Colonic mucosa (tissue), 4 donors: Measurements from ENCODE around the gene PTGES3L. TPM values are rescaled to one million over a fixed set of nuclear protein-coding genes. Genes with fewer than 3 reads are reported as not detected.
A peak's percentile ranks its signal among the peaks of the same experiment; 100 is the strongest.

Experiments
- DNase-seq: peaks from one replicate; pipeline ENCODE4 v3.0.0-alpha.2; 2020
- H3K27ac ChIP-seq: fragments of 200-600 bp; one replicate; pipeline ENCODE4 v1.8.0; 2021
- H3K27me3 ChIP-seq: fragments of 200-600 bp; one replicate; pipeline ENCODE4 v1.8.0; 2021
- H3K36me3 ChIP-seq: fragments of 200-600 bp; one replicate; pipeline ENCODE4 v1.8.0; 2021
- H3K4me1 ChIP-seq: fragments of 200-600 bp; one replicate; pipeline ENCODE4 v1.8.0; 2021; ENCODE audit warnings: mild to moderate bottlenecking
- H3K4me3 ChIP-seq: fragments of 200-600 bp; one replicate; pipeline ENCODE4 v1.8.0; 2021
- H3K9ac ChIP-seq, 2 donors: one replicate each; pipeline ENCODE4 v1.7.0; 2013; ENCODE audit warnings: control low read depth in 2 of 2, low read depth in 2 of 2, low read length in 2 of 2
- H3K9me3 ChIP-seq: fragments of 200-600 bp; one replicate; pipeline ENCODE4 v1.8.0; 2021
- intact Hi-C: fragments of 100-400 bp; cut with DNase I; formaldehyde crosslinking; loops from one replicate; pipeline ENCODE4 v1.14.1; 2022
- total RNA-seq, 2 donors: library from RNA; stranded (reverse); fragmentation: NEBNext Ultra II Directional in 1 of 2; extraction: Animal tissue kit (Norgen Biotek cat#: 25700) in 1 of 2; gene quantifications; one replicate each; pipeline ENCODE4 v1.2.1, GENCODE V29; 2021
- TF ChIP-seq, protein P1 (sequence below): fragments of 200-600 bp; IDR thresholded peaks from one replicate; pipeline ENCODE4 v1.8.0; 2022; ENCODE audit warnings: antibody characterized with exemption, mild to moderate bottlenecking
- donor health status: healthy.
- donor health status: DM: no; HTN: no; CAD: no.
- donor health status: DM: no; HTN: no; CAD: no.

Gene PTGES3L
- total RNA-seq, 2 donors from 2014 or later: 1.5 to 2.4 TPM

- no peak overlapping the region for H3K9ac ChIP-seq
- TF ChIP-seq, protein P1, sequence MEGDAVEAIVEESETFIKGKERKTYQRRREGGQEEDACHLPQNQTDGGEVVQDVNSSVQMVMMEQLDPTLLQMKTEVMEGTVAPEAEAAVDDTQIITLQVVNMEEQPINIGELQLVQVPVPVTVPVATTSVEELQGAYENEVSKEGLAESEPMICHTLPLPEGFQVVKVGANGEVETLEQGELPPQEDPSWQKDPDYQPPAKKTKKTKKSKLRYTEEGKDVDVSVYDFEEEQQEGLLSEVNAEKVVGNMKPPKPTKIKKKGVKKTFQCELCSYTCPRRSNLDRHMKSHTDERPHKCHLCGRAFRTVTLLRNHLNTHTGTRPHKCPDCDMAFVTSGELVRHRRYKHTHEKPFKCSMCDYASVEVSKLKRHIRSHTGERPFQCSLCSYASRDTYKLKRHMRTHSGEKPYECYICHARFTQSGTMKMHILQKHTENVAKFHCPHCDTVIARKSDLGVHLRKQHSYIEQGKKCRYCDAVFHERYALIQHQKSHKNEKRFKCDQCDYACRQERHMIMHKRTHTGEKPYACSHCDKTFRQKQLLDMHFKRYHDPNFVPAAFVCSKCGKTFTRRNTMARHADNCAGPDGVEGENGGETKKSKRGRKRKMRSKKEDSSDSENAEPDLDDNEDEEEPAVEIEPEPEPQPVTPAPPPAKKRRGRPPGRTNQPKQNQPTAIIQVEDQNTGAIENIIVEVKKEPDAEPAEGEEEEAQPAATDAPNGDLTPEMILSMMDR: no peak
- no peaks in the 10 kb centered on the region for H3K27me3 ChIP-seq
- no peak overlapping the region for H3K27ac ChIP-seq
- no peak for DNase-seq
- no peaks in the 10 kb centered on the region for H3K4me1 ChIP-seq
- no peaks in the 10 kb centered on the region for H3K9me3 ChIP-seq
- no peak overlapping the region for H3K4me3 ChIP-seq
- intact Hi-C loops: no loop called here
- H3K36me3 ChIP-seq: no peaks in the 10 kb centered on the region
These were observed 8.3 kb downstream of the PTGES3L start for GRCh38 chr17:42971589-42971988.

GRCh38 chr17:42969001-42969581 lies 10.8 kb downstream of the PTGES3L start:
- TF ChIP-seq, protein P1: no peak
- no peak for DNase-seq
- intact Hi-C loops: no loop called here
- H3K4me3 ChIP-seq: no peak overlapping the region
- no peaks in the 10 kb centered on the region for H3K36me3 ChIP-seq
- no peak overlapping the region for H3K9ac ChIP-seq
- H3K27ac ChIP-seq: no peak overlapping the region
- H3K4me1 ChIP-seq: no peaks in the 10 kb centered on the region
- H3K27me3 ChIP-seq: no peaks in the 10 kb centered on the region
- H3K9me3 ChIP-seq: no peaks in the 10 kb centered on the region

DNA sequence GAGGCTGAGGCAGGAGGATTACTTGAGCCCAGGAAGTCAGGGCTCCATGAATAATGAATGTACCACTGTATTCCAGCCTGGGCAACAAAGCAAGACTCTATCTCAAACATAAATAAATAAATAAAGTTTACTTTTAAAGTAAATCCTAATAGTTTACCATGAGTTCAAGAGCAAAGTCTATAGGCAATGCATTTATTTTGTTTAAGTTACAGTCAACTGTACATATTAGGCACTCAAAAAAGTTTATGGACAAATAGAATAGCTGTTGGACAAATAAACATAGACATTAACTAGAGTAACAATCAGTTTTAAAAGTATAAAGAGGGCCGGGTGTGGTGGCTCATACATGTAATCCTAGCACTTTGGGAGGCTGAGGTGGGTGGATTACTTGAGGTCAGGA lies 12.0 kb downstream of the PTGES3L start:
- intact Hi-C loops: no loop called here
- Histone ChIP-seq H3K36me3 (no peaks in the 10 kb centered on the region), H3K27me3 (no peaks in the 10 kb centered on the region), H3K4me3 (no peak overlapping the region), H3K4me1 (no peaks in the 10 kb centered on the region), H3K9ac (no peak overlapping the region), H3K27ac (no peak overlapping the region), H3K9me3 (no peaks in the 10 kb centered on the region)
- no peak for DNase-seq
- TF ChIP-seq, protein P1: no peak

DNA sequence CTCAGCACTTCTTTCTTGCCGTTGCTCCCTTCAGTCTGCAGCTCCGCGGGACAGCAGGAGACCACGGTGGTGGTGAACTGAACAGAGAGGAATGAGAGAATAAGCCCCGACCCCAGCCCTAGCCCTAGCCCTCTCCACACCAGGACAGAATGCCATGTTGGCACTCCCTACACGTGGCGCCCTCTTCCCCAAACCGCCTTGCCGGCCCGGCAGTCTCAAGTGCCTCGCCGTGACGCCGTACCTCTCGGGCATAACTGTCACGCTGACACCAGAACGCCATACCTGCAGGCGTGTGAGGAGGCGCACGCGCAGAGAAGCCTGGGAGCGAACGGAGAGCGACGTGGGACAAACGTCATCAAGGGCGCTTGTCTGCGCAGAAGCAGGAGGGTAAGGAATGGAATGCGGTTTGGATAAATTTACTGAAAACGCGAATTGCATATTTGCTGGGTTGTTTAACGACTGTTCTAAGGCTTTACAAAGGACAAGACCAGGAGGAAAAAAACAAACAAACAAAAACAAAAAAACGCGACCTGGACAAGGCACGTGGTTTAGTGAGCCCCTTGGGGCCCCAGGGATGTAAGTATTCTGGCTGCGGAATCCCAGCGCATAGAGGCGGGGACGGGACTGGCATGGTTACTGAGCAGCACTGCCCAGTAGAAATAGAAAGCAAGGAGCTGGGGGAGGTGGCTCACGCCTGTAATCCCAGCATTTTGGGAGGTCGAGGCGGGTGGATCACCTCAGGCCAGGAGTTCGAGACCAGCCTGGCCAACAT lies 15.5 kb downstream of the PTGES3L start, which contains the start of gene AARSD1:
TSS of gene AARSD1 (minus strand) at position 294 of the 772 bp plus-strand sequence. CDS start at position 280, 14 bp downstream.
- TF ChIP-seq, protein P1: no peak
- intact Hi-C loops: no loop called here
- Histone ChIP-seq H3K36me3 (no peaks in the 10 kb centered on the region), H3K9ac (peak within 1 kb of the TSS; percentile 68 to 93), H3K27me3 (no peaks in the 10 kb centered on the region), H3K4me3 (peak within 1 kb of the TSS; percentile 69), H3K27ac (peak within 1 kb of the TSS; percentile 81), H3K9me3 (no peaks in the 10 kb centered on the region), H3K4me1 (no peaks in the 10 kb centered on the region)
- peak; percentile 96 for DNase-seq

DNA sequence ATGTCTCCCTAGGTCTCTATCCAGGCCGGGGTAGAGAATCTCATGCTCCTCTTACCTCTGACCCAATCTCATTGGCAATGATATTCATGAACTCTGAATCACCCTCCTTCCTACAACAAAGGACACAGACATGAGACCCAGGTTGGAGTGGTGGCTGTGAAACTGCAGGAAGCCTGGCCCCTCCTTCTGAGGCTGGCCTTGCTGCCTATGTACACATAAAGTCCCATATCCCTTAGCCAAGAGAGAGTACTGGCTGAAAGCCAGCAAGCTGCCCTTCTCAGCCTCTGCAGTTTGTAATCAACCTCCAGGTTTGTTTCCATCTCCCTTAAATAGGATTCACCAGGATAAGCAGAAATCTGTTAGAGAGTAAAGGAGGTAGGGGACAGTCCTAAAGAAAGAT lies 26.2 kb downstream of the PTGES3L start:
- no peak for DNase-seq
- TF ChIP-seq, protein P1: no peak
- Histone ChIP-seq H3K4me3 (no peak overlapping the region), H3K27ac (no peak overlapping the region), H3K9me3 (no peaks in the 10 kb centered on the region), H3K36me3 (peaks cover 8% of the 10 kb centered on the region), H3K9ac (no peak overlapping the region), H3K4me1 (no peaks in the 10 kb centered on the region), H3K27me3 (no peaks in the 10 kb centered on the region)
- intact Hi-C loops: no loop called here
